Measurements from ENCODE around the gene CTNNBIP1. TPM values are rescaled to one million over a fixed set of nuclear protein-coding genes. Genes with fewer than 3 reads are reported as not detected.

CTNNBIP1 gene, protein sequence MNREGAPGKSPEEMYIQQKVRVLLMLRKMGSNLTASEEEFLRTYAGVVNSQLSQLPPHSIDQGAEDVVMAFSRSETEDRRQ
- 47.6 TPM for total RNA-seq
- long read RNA-seq, transcript CTNNBIP1-203 (6 exons, 3,000 nt) = minor isoform, 9 of 139 reads
- long read RNA-seq, transcript CTNNBIP1-204 (5 exons, 1,206 nt) = major isoform, 105 of 139 reads
- long read RNA-seq, partial matches to known transcripts = 2 of 139 reads
- long read RNA-seq, other reads (novel, unspliced or antisense) = 23 of 139 reads

DNA sequence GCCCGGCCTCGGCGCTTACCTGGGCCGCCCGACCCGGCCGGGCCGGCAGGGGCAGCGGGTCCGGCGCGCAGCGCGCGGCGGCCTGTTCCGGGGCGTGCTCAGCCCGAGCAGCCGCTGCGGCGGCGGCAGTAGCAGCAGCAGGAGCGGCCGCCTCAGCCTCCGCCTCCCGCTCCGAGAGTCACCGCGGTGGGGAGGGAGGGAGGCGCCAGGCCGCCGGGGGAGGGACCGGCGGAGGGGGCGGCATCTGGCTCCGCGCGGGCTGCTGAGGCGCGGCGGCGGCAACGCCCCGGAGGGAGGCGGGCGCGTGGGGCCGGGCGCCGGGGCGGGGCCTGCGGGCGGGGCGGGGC is at the start of gene CTNNBIP1:
Gene CTNNBIP1, minus strand, starts transcription at position 194 of the 347 bp plus-strand sequence. CDS start 38,205 bp downstream, outside the sequence.
- no peak for DNase-seq
- H3K9me3 ChIP-seq = no peaks in the 10 kb centered on the region
- peak within 1 kb of the TSS; percentile 84 for H3K4me3 ChIP-seq
- intact Hi-C loops (cut with DNase I) = no loop called here
- no peak for ATAC-seq
- no peaks in the 10 kb centered on the region for H3K36me3 ChIP-seq
- H3K27me3 ChIP-seq = no peaks in the 10 kb centered on the region
- no peak for TF ChIP-seq CTCF (IDR thresholded peaks at IDR 0.05)
- H3K27ac ChIP-seq = peak within 1 kb of the TSS; percentile 98
- peaks cover 13% of the 10 kb centered on the region for H3K4me1 ChIP-seq

GRCh38 chr1:9957726-9958125 is 47.7 kb upstream of the CTNNBIP1 start:
- Histone ChIP-seq H3K4me1 (no peaks in the 10 kb centered on the region), H3K4me3 (no peak overlapping the region), H3K27ac (no peak overlapping the region), H3K27me3 (no peaks in the 10 kb centered on the region), H3K36me3 (no peaks in the 10 kb centered on the region), H3K9me3 (no peaks in the 10 kb centered on the region)
- intact Hi-C loops (cut with DNase I) = no loop called here
- ATAC-seq (no peak), DNase-seq (no peak)
- TF ChIP-seq CTCF (IDR thresholded peaks at IDR 0.05) = no peak

DNA sequence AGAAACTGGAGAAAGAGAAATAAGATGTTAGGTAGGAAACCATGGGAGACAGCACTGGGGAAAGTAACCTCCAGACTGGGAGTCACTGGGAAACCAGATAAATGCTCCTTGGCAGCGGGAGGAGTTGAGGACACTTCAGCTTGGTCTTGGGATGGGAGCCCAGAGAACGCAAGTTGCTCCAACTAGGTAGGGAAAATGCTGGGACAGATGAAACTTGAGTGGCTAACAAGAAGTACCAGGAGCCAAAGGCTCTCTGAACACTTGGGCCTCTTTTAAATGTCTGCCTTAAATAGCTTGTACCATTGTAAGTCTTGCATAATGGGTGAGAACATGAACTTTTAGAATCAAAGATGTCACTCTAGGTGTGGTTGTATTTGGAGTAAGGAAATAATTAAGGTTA is 36.2 kb upstream of the CTNNBIP1 start:
- DNase-seq (no peak), ATAC-seq (no peak)
- H3K4me1 ChIP-seq = peaks cover 22% of the 10 kb centered on the region
- H3K4me3 ChIP-seq = no peak overlapping the region
- TF ChIP-seq CTCF (IDR thresholded peaks at IDR 0.05) = no peak
- peaks cover 7% of the 10 kb centered on the region for H3K36me3 ChIP-seq
- H3K9me3 ChIP-seq = no peaks in the 10 kb centered on the region
- intact Hi-C loops (cut with DNase I) = no loop called here
- no peaks in the 10 kb centered on the region for H3K27me3 ChIP-seq
- H3K27ac ChIP-seq = no peak overlapping the region

DNA sequence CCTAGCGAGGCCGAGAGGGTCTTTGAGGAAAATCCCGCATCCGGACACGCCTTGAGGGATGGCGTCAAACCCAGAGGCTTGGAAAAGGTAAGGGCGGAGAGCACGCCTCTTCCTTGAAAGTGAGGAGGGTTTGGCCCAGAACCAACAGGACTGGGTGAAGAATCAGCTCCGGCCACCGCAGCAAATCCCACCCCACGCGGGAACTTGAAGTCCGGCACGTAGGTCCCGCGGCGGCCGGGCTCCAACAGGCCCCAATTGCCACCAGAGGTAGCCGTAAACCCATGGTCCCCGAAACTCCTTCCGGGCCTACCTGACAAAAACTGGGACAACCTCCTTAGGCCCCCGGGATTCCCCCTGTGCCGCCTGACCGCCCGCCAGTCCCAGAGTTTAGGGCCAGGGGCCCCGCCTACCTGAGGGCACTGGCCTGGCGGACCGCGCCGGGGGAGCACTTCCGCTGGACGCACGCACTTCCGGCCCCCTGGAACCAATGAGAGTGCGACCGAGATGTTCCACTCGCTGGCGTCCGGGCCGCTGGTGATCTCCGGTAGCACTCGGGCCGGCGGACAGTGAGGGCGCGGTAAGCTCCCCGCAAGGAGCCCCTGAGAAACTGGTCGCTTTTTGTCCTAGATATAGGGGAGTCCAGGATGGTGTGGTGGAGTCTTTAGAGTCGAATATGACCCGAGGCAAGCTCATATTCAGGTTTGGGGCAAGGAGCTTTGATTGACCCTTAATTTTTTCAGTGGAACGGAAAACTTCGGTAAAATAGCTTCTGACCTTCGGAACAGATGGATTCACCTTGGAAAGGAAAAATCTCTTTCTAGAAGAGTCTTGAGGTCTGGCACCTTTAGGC is 33.1 kb upstream of the CTNNBIP1 start, which contains the start of the genes LZIC and NMNAT1:
Gene LZIC, minus strand, starts transcription at position 453 of the 850 bp plus-strand sequence. CDS start 6,772 bp downstream, outside the sequence.
Gene NMNAT1, plus strand, starts transcription at position 537 of the 850 bp plus-strand sequence. CDS start 28,599 bp downstream, outside the sequence.
- Histone ChIP-seq H3K4me3 (peak within 1 kb of the TSS; percentile 76), H3K27ac (peak within 1 kb of the TSS; percentile 88), H3K36me3 (peaks cover 17% of the 10 kb centered on the region), H3K27me3 (no peaks in the 10 kb centered on the region), H3K4me1 (peaks cover 14% of the 10 kb centered on the region), H3K9me3 (no peaks in the 10 kb centered on the region)
- ATAC-seq = peak; percentile 100
- intact Hi-C loops (cut with DNase I) = loop anchor here (5.0 kb wide), 1 partner anchor 66 kb away; no protein-coding TSS in a partner anchor
- TF ChIP-seq CTCF (IDR thresholded peaks at IDR 0.05) = no peak
- peak; percentile 96 for DNase-seq

GRCh38 chr1:9942399-9942938 is 32.4 kb upstream of the CTNNBIP1 start:
- ATAC-seq = peak; percentile 58
- peak; percentile 47 for TF ChIP-seq CTCF (IDR thresholded peaks at IDR 0.05)
- peak overlapping the region; percentile 88 for H3K27ac ChIP-seq
- no peaks in the 10 kb centered on the region for H3K27me3 ChIP-seq
- H3K4me3 ChIP-seq = peak overlapping the region; percentile 76
- DNase-seq = no peak
- peaks cover 15% of the 10 kb centered on the region for H3K36me3 ChIP-seq
- no peaks in the 10 kb centered on the region for H3K9me3 ChIP-seq
- H3K4me1 ChIP-seq = peaks cover 14% of the 10 kb centered on the region
- intact Hi-C loops (cut with DNase I) = loop anchor here (5.0 kb wide), 1 partner anchor 65 kb away; no protein-coding TSS in a partner anchor
